GM12878 (cell line): ENCODE data around the gene DYNC1H1. TPM values are rescaled to one million over a fixed set of nuclear protein-coding genes. Genes with fewer than 3 reads are reported as not detected.

Experiments used
- ATAC-seq: fragments of 200-7000 bp; cut with Tn5 transposase; 3 replicates; pipeline ENCODE4 v1.9.1; 2020; ENCODE audit warnings: mild to moderate bottlenecking, moderate library complexity
- BruUV-seq: library from RNA; stranded (reverse); fragments of 400-500 nt; replicated peaks from 2 replicates; lab custom pipeline; 2021; lab: Mats Ljungman, UMichigan
- CTCF ChIA-PET: fragments of 300-600 bp; sonication (Branson Sonifier 250); formaldehyde crosslinking; extraction: SDS; loops from one replicate; lab custom pipeline; 2021; ENCODE audit warnings: inconsistent platforms; lab: Yijun Ruan, JAX
- POLR2A ChIA-PET: fragments of 350-600 bp; formaldehyde crosslinking; extraction: SDS; loops from one replicate; lab custom pipeline; 2021; ENCODE audit warnings: inconsistent platforms; lab: Charles Lee
- RAD21 ChIA-PET: fragments of 300-600 bp; sonication (Branson Sonifier 250); formaldehyde crosslinking; loops from one replicate; lab custom pipeline; 2023; ENCODE audit warnings: antibody characterized with exemption; ENCODE audit not compliant: unreplicated experiment; lab: Charles Lee
- SMC1A ChIA-PET: fragments of 300-600 bp; sonication (Branson Sonifier 250); formaldehyde crosslinking; loops from one replicate; lab custom pipeline; 2023; ENCODE audit not compliant: unreplicated experiment, uncharacterized antibody; lab: Charles Lee
- DNase-seq: peaks from one replicate; pipeline ENCODE4 v3.0.0-alpha.2; 2011; ENCODE audit warnings: low read depth, low spot score
- FAIRE-seq: peaks from 3 replicates; lab custom pipeline; 2011; peaks lifted over from hg19 to GRCh38; lab: Jason Lieb, UNC
- H2AFZ ChIP-seq: 2 replicates; pipeline ENCODE4 v1.6.0; 2011; ENCODE audit warnings: low read depth, low read length, control low read depth; ENCODE audit not compliant: control insufficient read depth
- H3K27ac ChIP-seq: 2 replicates; pipeline ENCODE4 v1.5.1; 2011; ENCODE audit warnings: control low read depth; ENCODE audit not compliant: control insufficient read depth, insufficient read depth
- H3K27me3 ChIP-seq, 2 experiments: replicated peaks in 1 of 2; 2 replicates each; pipeline versions ENCODE4 v1.6.0 to v1.6.1; 2011; ENCODE audit warnings: low read length in 1 of 2; ENCODE audit not compliant: control insufficient read depth in 2 of 2, insufficient read depth in 2 of 2
- H3K36me3 ChIP-seq, 2 experiments: 2 replicates each; pipeline ENCODE4 v1.5.1; 2011; ENCODE audit warnings: low read length in 1 of 2; ENCODE audit not compliant: control insufficient read depth in 2 of 2, insufficient read depth in 2 of 2
- H3K4me1 ChIP-seq: 2 replicates; pipeline ENCODE4 v1.6.1; 2011; ENCODE audit warnings: mild to moderate bottlenecking, low read length, moderate library complexity, mixed read lengths; ENCODE audit not compliant: control insufficient read depth, insufficient read depth
- H3K4me2 ChIP-seq: 2 replicates; pipeline ENCODE4 v1.6.0; 2011; ENCODE audit warnings: control low read depth; ENCODE audit not compliant: control insufficient read depth, insufficient read depth
- H3K4me3 ChIP-seq: fragments of 200-600 bp; sonication (generic); 2 replicates; pipeline ENCODE4 v1.5.1; 2016
- H3K79me2 ChIP-seq: 2 replicates; pipeline ENCODE4 v1.6.0; 2011; ENCODE audit warnings: low read length; ENCODE audit not compliant: control insufficient read depth, insufficient read depth
- H3K9ac ChIP-seq: 2 replicates; pipeline ENCODE4 v1.8.0; 2011; ENCODE audit warnings: low read length, control low read depth, mixed read lengths; ENCODE audit not compliant: control insufficient read depth, insufficient read depth
- H3K9me3 ChIP-seq: replicated peaks from 3 replicates; pipeline ENCODE4 v1.5.1; 2011; ENCODE audit warnings: mild to moderate bottlenecking, low read length; ENCODE audit not compliant: control insufficient read depth, insufficient read depth
- H4K20me1 ChIP-seq: 2 replicates; pipeline ENCODE4 v1.6.0; 2011; ENCODE audit not compliant: control insufficient read depth, insufficient read depth
- BMI1 ChIP-seq: fragments of 450-650 bp; IDR thresholded peaks from 2 replicates; pipeline ENCODE4 v1.6.1; 2016; ENCODE audit warnings: mild to moderate bottlenecking, moderate library complexity, borderline replicate concordance
- CBX3 ChIP-seq: fragments of 200-600 bp; sonication (generic); IDR thresholded peaks from 2 replicates; pipeline ENCODE4 v1.6.1; 2016; ENCODE audit warnings: low read depth, borderline replicate concordance
- HCFC1 ChIP-seq: fragments of 150-350 bp; IDR thresholded peaks from 2 replicates; pipeline ENCODE4 v1.6.1; 2014; ENCODE audit warnings: low read length
- IKZF1 ChIP-seq: fragments of 450-650 bp; conservative IDR thresholded peaks from 2 replicates; pipeline ENCODE4 v1.6.1; 2017; ENCODE audit warnings: antibody characterized with exemption, mild to moderate bottlenecking
- PML ChIP-seq: IDR thresholded peaks from 2 replicates; pipeline ENCODE4 v1.6.1; 2012; ENCODE audit warnings: low read length, inconsistent platforms
- POLR2A ChIP-seq: IDR thresholded peaks from 2 replicates; pipeline ENCODE4 v1.6.1; 2011; ENCODE audit warnings: low read depth, mild to moderate bottlenecking, low read length
- RAD21 ChIP-seq: IDR thresholded peaks from 2 replicates; pipeline ENCODE4 v1.6.1; 2011; ENCODE audit warnings: mild to moderate bottlenecking, low read depth, low read length, moderate library complexity; ENCODE audit not compliant: insufficient read depth
- RBBP5 ChIP-seq: fragments of 200-600 bp; sonication (generic); conservative IDR thresholded peaks from 2 replicates; pipeline ENCODE4 v1.6.1; 2016
- RCOR1 ChIP-seq: conservative IDR thresholded peaks from 2 replicates; pipeline ENCODE4 v1.6.1; 2012; ENCODE audit warnings: low read depth, low read length, improper control_type of control experiment
- SMARCA5 ChIP-seq: fragments of 450-650 bp; IDR thresholded peaks from 2 replicates; pipeline ENCODE4 v1.6.1; 2017; ENCODE audit warnings: mild to moderate bottlenecking
- ZNF24 ChIP-seq: fragments of 450-650 bp; IDR thresholded peaks from 2 replicates; pipeline ENCODE4 v1.6.1; 2017; ENCODE audit warnings: antibody characterized with exemption, mild to moderate bottlenecking
- ZNF384 ChIP-seq: IDR thresholded peaks from 2 replicates; pipeline ENCODE4 v1.6.1; 2012; ENCODE audit warnings: low read depth, mild to moderate bottlenecking, low read length, improper control_type of control experiment, borderline replicate concordance
- WGBS: methylation state at CpG from one replicate; pipeline ENCODE4 v1.1.6; 2016; ENCODE audit warnings: low lambda C conversion rate; ENCODE audit not compliant: insufficient replicate concordance, insufficient coverage; ENCODE audit errors: missing lambda C conversion rate; 5-methylcytosine and 5-hydroxymethylcytosine counted together
- in situ Hi-C: fragments of 300-500 bp; cut with MboI; formaldehyde crosslinking; loops from 9 replicates; pipeline ENCODE4 v1.14.3; 2018; ENCODE audit warnings: mixed read lengths
- intact Hi-C: fragments of 100-400 bp; cut with micrococcal nuclease; formaldehyde crosslinking; loops from one replicate; pipeline ENCODE4 v1.14.2; 2022; ENCODE audit not compliant: unreplicated experiment
- polyA plus RNA-seq, 11 experiments: library from polyadenylated mRNA; depleted of rRNA in 4 of 11; unstranded in 6 of 11; stranded (reverse) in 5 of 11; fragments of >200 nt; fragmentation: Nextera tagmentation in 4 of 11; fragmentation: Illumina TruSeq in 1 of 11; extraction: Ambion mirVana in 4 of 11; extraction: Trizol in 1 of 11; gene quantifications; 1 replicate in 1 of 11; 2 replicates in 10 of 11; pipeline versions ENCODE4 v1.2.1 to v1.2.3, GENCODE V29; 2011 to 2016; ENCODE audit warnings: inconsistent platforms in 2 of 11, missing spikeins in 2 of 11, low read depth in 1 of 11
- total RNA-seq, 4 experiments: library from RNA; depleted of rRNA in 3 of 4; stranded (reverse); fragments of >200 nt in 3 of 4; fragmentation: Illumina TruSeq in 1 of 4; extraction: Trizol in 1 of 4; gene quantifications; 2 replicates each; pipeline versions ENCODE4 v1.2.1 to v1.2.3, GENCODE V29; 2013 to 2021
- TF ChIP-seq, protein P1 (sequence below): IDR thresholded peaks from 2 replicates; pipeline ENCODE4 v1.6.1; 2012; ENCODE audit warnings: low read depth, low read length, improper control_type of control experiment
- TF ChIP-seq, protein P2 (sequence below): IDR thresholded peaks from 2 replicates; pipeline ENCODE4 v1.6.1; 2012; ENCODE audit warnings: low read depth, low read length, improper control_type of control experiment
- TF ChIP-seq, protein P3 (sequence below): IDR thresholded peaks from 2 replicates; pipeline ENCODE4 v1.6.1; 2011; ENCODE audit warnings: mild to moderate bottlenecking, low read depth, low read length, moderate library complexity; ENCODE audit not compliant: insufficient replicate concordance
- TF ChIP-seq, protein P4 (sequence below), 3 experiments: IDR thresholded peaks in 2 of 3; conservative IDR thresholded peaks in 1 of 3; 2 replicates each; pipeline ENCODE4 v1.5.1; 2011; ENCODE audit warnings: low read depth in 3 of 3, low read length in 3 of 3, mild to moderate bottlenecking in 3 of 3, control low read depth in 2 of 3, moderate library complexity in 2 of 3, inconsistent platforms in 1 of 3, mixed read lengths in 1 of 3; ENCODE audit not compliant: control insufficient read depth in 2 of 3, insufficient read depth in 1 of 3; ENCODE audit errors: extremely low read depth in 1 of 3

DYNC1H1 gene
- total and polyA plus RNA-seq, 10 of the 15 experiments (the other 5 are each of a cell fraction or from before 2014, with no cell fraction given) = 38.4 to 291 (median 111) TPM

DNA sequence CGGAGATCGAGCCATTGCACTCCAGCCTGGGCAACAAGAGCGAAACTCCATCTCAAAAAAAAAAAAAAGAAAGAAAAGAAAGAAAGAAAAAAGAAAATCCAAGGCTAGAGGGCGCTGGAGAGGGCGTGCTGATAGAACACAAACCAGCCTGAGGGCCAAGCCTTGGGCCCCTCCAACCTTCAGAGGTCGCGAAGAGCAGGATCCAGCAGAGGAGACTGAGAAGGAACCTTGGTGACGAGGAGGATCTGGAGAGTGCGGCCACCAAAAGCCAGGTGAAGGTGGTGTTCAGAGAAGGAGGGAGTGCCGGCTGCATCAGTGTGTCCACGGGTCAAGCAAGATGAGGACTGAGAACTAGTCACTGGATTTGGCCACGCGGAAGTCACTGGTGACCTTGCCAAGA, 4.1 kb upstream of the DYNC1H1 start:
- no peaks in the 10 kb centered on the region for H3K36me3 ChIP-seq
- H3K4me3 ChIP-seq = no peak overlapping the region
- 58% methylated on average over 13 of the region's 13 CpGs for WGBS
- CTCF ChIA-PET = interaction anchor here (0.7 to 7.8 kb wide), 13 partner anchors 12 to 357 kb away, joined by 3 to 58 read pairs (median 9); no protein-coding TSS in a partner anchor
- H3K9ac ChIP-seq = no peak overlapping the region
- no peaks in the 10 kb centered on the region for H4K20me1 ChIP-seq
- DNase-seq (no peak), ATAC-seq (no peak), FAIRE-seq (no peak)
- POLR2A ChIA-PET = no interaction called here
- peaks cover 9% of the 10 kb centered on the region for H3K79me2 ChIP-seq
- H3K27ac ChIP-seq = no peak overlapping the region
- H3K4me2 ChIP-seq = no peak overlapping the region
- BruUV-seq = no TSS peak
- RAD21 ChIA-PET = interaction anchor here (0.7 to 1.6 kb wide), 3 partner anchors 12 to 350 kb away, joined by 3 read pairs; no protein-coding TSS in a partner anchor
- intact Hi-C loops = loop anchor here (2.0 to 10.0 kb wide), 3 partner anchors 188 to 555 kb away; no protein-coding TSS in a partner anchor
- no peak overlapping the region for H2AFZ ChIP-seq
- SMC1A ChIA-PET = interaction anchor here (0.8 to 5.3 kb wide), 5 partner anchors 116 to 253 kb away, joined by 3 to 28 read pairs (median 6); no protein-coding TSS in a partner anchor
- TF ChIP-seq RAD21 = 0 out of 2 replicates have a peak, but pooled peaks have one; percentile 9
- TF ChIP-seq ZNF24 = no peak
- no peak for TF ChIP-seq CBX3
- no peak for TF ChIP-seq SMARCA5
- TF ChIP-seq, protein P1, sequence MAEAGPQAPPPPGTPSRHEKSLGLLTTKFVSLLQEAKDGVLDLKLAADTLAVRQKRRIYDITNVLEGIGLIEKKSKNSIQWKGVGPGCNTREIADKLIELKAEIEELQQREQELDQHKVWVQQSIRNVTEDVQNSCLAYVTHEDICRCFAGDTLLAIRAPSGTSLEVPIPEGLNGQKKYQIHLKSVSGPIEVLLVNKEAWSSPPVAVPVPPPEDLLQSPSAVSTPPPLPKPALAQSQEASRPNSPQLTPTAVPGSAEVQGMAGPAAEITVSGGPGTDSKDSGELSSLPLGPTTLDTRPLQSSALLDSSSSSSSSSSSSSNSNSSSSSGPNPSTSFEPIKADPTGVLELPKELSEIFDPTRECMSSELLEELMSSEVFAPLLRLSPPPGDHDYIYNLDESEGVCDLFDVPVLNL = no peak
- TF ChIP-seq, protein P2, sequence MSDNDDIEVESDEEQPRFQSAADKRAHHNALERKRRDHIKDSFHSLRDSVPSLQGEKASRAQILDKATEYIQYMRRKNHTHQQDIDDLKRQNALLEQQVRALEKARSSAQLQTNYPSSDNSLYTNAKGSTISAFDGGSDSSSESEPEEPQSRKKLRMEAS = no peak
- TF ChIP-seq, protein P3, sequence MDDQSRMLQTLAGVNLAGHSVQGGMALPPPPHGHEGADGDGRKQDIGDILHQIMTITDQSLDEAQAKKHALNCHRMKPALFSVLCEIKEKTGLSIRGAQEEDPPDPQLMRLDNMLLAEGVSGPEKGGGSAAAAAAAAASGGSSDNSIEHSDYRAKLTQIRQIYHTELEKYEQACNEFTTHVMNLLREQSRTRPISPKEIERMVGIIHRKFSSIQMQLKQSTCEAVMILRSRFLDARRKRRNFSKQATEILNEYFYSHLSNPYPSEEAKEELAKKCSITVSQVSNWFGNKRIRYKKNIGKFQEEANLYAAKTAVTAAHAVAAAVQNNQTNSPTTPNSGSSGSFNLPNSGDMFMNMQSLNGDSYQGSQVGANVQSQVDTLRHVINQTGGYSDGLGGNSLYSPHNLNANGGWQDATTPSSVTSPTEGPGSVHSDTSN = no peak
- TF ChIP-seq, protein P4, sequence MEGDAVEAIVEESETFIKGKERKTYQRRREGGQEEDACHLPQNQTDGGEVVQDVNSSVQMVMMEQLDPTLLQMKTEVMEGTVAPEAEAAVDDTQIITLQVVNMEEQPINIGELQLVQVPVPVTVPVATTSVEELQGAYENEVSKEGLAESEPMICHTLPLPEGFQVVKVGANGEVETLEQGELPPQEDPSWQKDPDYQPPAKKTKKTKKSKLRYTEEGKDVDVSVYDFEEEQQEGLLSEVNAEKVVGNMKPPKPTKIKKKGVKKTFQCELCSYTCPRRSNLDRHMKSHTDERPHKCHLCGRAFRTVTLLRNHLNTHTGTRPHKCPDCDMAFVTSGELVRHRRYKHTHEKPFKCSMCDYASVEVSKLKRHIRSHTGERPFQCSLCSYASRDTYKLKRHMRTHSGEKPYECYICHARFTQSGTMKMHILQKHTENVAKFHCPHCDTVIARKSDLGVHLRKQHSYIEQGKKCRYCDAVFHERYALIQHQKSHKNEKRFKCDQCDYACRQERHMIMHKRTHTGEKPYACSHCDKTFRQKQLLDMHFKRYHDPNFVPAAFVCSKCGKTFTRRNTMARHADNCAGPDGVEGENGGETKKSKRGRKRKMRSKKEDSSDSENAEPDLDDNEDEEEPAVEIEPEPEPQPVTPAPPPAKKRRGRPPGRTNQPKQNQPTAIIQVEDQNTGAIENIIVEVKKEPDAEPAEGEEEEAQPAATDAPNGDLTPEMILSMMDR (IDR thresholded peaks at IDR 0.05 in 2 of 3, conservative IDR thresholded peaks at IDR 0.05 in 1 of 3; ENCODE audit: control insufficient read depth in 2 of 3, extremely low read depth in 1 of 3, insufficient read depth in 1 of 3, low read depth in 3 of 3, low read length in 3 of 3) = peak; percentile 23 to 30 (median 24); a peak in 4 of 6 replicates
- TF ChIP-seq RBBP5 = no peak
- TF ChIP-seq BMI1 = no peak
- TF ChIP-seq POLR2A = no peak
- no peak for TF ChIP-seq RCOR1
- TF ChIP-seq HCFC1 = no peak
- TF ChIP-seq ZNF384 = 0 out of 2 replicates have a peak, but pooled peaks have one; percentile 40
- TF ChIP-seq PML = no peak
- no peak for TF ChIP-seq IKZF1
- no peaks in the 10 kb centered on the region for H3K9me3 ChIP-seq
- in situ Hi-C loops = loop anchor here (5.0 to 10.0 kb wide), 3 partner anchors 137 to 555 kb away; partner anchors contain the start of gene ZNF839
- no peaks in the 10 kb centered on the region for H3K4me1 ChIP-seq
- H3K27me3 ChIP-seq = no peaks in the 10 kb centered on the region
